HepG2 (cell line): ENCODE measurements around the gene NUP93. TPM values are rescaled to one million over a fixed set of nuclear protein-coding genes. Genes with fewer than 3 reads are reported as not detected.

ENCODE experiments used
- FOXP1 ChIP-seq, 2 experiments: fragments of 450-650 bp in 1 of 2; IDR thresholded peaks; 2 replicates each; pipeline ENCODE4 v1.6.1; 2017 to 2018; ENCODE audit warnings: antibody characterized with exemption in 1 of 2
- GATA4 ChIP-seq: sonication (generic); IDR thresholded peaks from 2 replicates; pipeline ENCODE4 v1.6.1; 2016; ENCODE audit warnings: antibody characterized with exemption, low read depth, borderline replicate concordance
- KAT2B ChIP-seq: fragments of 150-350 bp; IDR thresholded peaks from 2 replicates; pipeline ENCODE4 v1.6.1; 2014; ENCODE audit warnings: low read depth, low read length, borderline replicate concordance
- KDM2A ChIP-seq: sonication (generic); formaldehyde crosslinking; IDR thresholded peaks from 2 replicates; pipeline ENCODE4 v1.4.0; 2020; ENCODE audit warnings: low read depth, missing genetic modification reagents, borderline replicate concordance
- NFYC ChIP-seq: IDR thresholded peaks from 2 replicates; pipeline ENCODE4 v1.6.1; 2016; ENCODE audit warnings: missing genetic modification reagents, missing compliant biosample characterization
- NKX3-1 ChIP-seq: sonication (generic); formaldehyde crosslinking; IDR thresholded peaks from 2 replicates; pipeline ENCODE4 v1.5.0; 2020; ENCODE audit warnings: missing genetic modification reagents
- PAF1 ChIP-seq: IDR thresholded peaks from 2 replicates; pipeline ENCODE4 v1.6.1; 2016; ENCODE audit warnings: missing genetic modification reagents, missing compliant biosample characterization
- ZFAT ChIP-seq: sonication (generic); formaldehyde crosslinking; conservative IDR thresholded peaks from 2 replicates; pipeline ENCODE4 v1.8.1; 2023; ENCODE audit warnings: missing genetic modification reagents, inconsistent platforms
- ZNF614 ChIP-seq: IDR thresholded peaks from 2 replicates; pipeline ENCODE4 v1.6.1; 2018; ENCODE audit warnings: missing biosample characterization, missing genetic modification reagents, inconsistent platforms, borderline replicate concordance
- ZNF761 ChIP-seq: sonication (generic); formaldehyde crosslinking; conservative IDR thresholded peaks from 2 replicates; pipeline ENCODE4 v1.4.0; 2020; ENCODE audit warnings: mild to moderate bottlenecking, missing genetic modification reagents
- ZNF83 ChIP-seq: sonication (generic); formaldehyde crosslinking; IDR thresholded peaks from 2 replicates; pipeline ENCODE4 v1.4.0; 2020; ENCODE audit warnings: missing genetic modification reagents, mild to moderate bottlenecking, borderline replicate concordance
- ZNF839 ChIP-seq: sonication (generic); formaldehyde crosslinking; IDR thresholded peaks from 2 replicates; pipeline ENCODE4 v1.4.0; 2020; ENCODE audit warnings: missing genetic modification reagents, mild to moderate bottlenecking, borderline replicate concordance
- ZSCAN21 ChIP-seq: sonication (generic); formaldehyde crosslinking; IDR thresholded peaks from 2 replicates; pipeline ENCODE4 v1.8.0; 2022; ENCODE audit warnings: mild to moderate bottlenecking, missing genetic modification reagents, moderate library complexity, borderline replicate concordance
- polyA plus RNA-seq, 8 experiments: library from polyadenylated mRNA; depleted of rRNA in 3 of 8; stranded (reverse) in 7 of 8; unstranded in 1 of 8; fragments of >200 nt; fragmentation: Illumina TruSeq in 4 of 8; extraction: Trizol in 4 of 8; gene quantifications; 2 replicates each; pipeline versions ENCODE4 v1.2.1 to v1.2.3, GENCODE V29; 2011 to 2016; ENCODE audit warnings: low read depth in 4 of 8, missing spikeins in 1 of 8, mixed read lengths in 1 of 8; ENCODE audit not compliant: insufficient read depth in 1 of 8
- total RNA-seq, 5 experiments: library from RNA; depleted of rRNA; stranded (reverse); fragments of >200 nt; fragmentation: Illumina TruSeq; extraction: Trizol; gene quantifications; 2 replicates each; pipeline ENCODE4 v1.2.3, GENCODE V29; 2016; ENCODE audit warnings: low read depth in 1 of 5
- TF ChIP-seq, protein P1 (sequence below): sonication (generic); formaldehyde crosslinking; IDR thresholded peaks from 2 replicates; pipeline ENCODE4 v1.4.0; 2020; ENCODE audit warnings: missing genetic modification reagents
- TF ChIP-seq, protein P2 (sequence below): sonication (generic); formaldehyde crosslinking; conservative IDR thresholded peaks from 2 replicates; pipeline ENCODE4 v1.4.0; 2020; ENCODE audit warnings: missing genetic modification reagents
- TF ChIP-seq, protein P3 (sequence below): sonication (generic); formaldehyde crosslinking; conservative IDR thresholded peaks from 2 replicates; pipeline ENCODE4 v1.8.1; 2023; ENCODE audit warnings: missing genetic modification reagents
- TF ChIP-seq, protein P4 (sequence below): sonication (generic); formaldehyde crosslinking; IDR thresholded peaks from 2 replicates; pipeline ENCODE4 v1.4.0; 2020; ENCODE audit warnings: mild to moderate bottlenecking, missing genetic modification reagents
- TF ChIP-seq, protein P5 (sequence below): sonication (generic); formaldehyde crosslinking; IDR thresholded peaks from 2 replicates; pipeline ENCODE4 v1.8.0; 2022; ENCODE audit warnings: missing genetic modification reagents, mild to moderate bottlenecking, moderate library complexity, borderline replicate concordance

NUP93 gene
- total and polyA plus RNA-seq, 2 of the 13 experiments (the other 11 are each of a cell fraction or from before 2014, with no cell fraction given): 58.5 to 140 TPM

DNA sequence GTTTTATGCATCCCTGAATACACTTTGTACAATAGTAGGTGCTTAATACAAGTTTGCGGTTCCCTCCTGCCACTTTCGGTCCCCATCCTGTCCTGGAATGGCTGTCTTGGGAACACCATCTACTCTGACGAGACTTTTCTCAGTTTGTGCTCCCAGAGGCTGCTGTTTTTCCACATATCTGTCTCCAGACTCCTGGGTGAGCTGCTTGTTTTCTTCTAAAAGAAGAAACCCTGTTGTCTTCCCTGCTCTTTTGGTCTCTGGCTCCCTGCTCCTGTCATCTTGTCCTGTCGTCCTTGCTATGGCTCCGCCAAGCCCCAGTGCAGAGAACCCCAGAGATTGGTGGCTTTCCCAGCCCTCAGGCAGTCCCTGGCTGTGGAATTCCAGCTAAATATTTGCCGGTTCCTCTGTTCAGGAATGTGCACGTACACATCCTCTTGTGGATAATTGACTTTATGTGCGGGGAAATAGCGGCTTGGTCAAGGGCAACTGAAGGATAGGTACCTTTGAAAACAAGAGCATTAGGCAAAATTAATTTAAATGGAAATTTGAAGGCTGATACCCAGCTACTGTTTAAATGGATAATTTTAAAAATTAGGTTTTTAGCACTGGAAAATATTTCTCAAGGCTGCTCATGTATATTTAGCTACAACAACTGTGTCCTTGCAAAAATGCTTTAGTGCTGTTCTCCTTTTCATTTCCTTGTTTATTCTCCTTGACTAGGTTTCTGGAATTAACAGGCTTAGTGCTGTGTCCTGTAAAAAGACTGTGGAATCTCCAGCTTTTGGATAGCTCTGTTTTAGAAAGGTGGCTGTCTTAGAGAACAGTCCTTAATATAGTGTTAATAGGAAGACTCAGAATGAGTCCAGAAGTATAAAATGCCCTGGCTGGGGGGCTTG lies 84.9 kb downstream of the NUP93 start (continued):
- TF ChIP-seq, protein P1, sequence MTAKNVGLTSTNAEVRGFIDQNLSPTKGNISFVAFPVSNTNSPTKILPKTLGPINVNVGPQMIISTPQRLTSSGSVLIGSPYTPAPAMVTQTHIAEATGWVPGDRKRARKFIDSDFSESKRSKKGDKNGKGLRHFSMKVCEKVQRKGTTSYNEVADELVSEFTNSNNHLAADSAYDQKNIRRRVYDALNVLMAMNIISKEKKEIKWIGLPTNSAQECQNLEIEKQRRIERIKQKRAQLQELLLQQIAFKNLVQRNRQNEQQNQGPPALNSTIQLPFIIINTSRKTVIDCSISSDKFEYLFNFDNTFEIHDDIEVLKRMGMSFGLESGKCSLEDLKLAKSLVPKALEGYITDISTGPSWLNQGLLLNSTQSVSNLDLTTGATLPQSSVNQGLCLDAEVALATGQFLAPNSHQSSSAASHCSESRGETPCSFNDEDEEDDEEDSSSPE (CRISPR knock-in tag): peak; percentile 39; the same call in 1 of the 2 replicates
- TF ChIP-seq ZNF761 (CRISPR knock-in tag) (no peak), NFYC (no peak; the same call in 1 of the 2 replicates), GATA4 (peak; percentile 72; the same call in 1 of the 2 replicates), ZNF83 (no peak), ZFAT (CRISPR knock-in tag) (no peak), ZSCAN21 (CRISPR knock-in tag) (no peak), PAF1 (CRISPR knock-in tag) (no peak), ZNF839 (CRISPR knock-in tag) (no peak), ZNF614 (peak; percentile 71; the same call in 1 of the 2 replicates), NKX3-1 (0 out of 2 replicates have a peak, but pooled peaks have one; percentile 16), FOXP1 (IDR thresholded peaks at IDR 0.05) (no peak), FOXP1 (CRISPR knock-in tag; IDR thresholded peaks at IDR 0.05) (peak; percentile 86), KAT2B (no peak), KDM2A (no peak)
- TF ChIP-seq, protein P2, sequence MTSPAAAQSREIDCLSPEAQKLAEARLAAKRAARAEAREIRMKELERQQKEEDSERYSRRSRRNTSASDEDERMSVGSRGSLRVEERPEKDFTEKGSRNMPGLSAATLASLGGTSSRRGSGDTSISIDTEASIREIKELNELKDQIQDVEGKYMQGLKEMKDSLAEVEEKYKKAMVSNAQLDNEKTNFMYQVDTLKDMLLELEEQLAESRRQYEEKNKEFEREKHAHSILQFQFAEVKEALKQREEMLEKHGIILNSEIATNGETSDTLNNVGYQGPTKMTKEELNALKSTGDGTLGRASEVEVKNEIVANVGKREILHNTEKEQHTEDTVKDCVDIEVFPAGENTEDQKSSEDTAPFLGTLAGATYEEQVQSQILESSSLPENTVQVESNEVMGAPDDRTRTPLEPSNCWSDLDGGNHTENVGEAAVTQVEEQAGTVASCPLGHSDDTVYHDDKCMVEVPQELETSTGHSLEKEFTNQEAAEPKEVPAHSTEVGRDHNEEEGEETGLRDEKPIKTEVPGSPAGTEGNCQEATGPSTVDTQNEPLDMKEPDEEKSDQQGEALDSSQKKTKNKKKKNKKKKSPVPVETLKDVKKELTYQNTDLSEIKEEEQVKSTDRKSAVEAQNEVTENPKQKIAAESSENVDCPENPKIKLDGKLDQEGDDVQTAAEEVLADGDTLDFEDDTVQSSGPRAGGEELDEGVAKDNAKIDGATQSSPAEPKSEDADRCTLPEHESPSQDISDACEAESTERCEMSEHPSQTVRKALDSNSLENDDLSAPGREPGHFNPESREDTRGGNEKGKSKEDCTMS: no peak
- TF ChIP-seq, protein P3, sequence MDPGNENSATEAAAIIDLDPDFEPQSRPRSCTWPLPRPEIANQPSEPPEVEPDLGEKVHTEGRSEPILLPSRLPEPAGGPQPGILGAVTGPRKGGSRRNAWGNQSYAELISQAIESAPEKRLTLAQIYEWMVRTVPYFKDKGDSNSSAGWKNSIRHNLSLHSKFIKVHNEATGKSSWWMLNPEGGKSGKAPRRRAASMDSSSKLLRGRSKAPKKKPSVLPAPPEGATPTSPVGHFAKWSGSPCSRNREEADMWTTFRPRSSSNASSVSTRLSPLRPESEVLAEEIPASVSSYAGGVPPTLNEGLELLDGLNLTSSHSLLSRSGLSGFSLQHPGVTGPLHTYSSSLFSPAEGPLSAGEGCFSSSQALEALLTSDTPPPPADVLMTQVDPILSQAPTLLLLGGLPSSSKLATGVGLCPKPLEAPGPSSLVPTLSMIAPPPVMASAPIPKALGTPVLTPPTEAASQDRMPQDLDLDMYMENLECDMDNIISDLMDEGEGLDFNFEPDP: no peak
- TF ChIP-seq, protein P4, sequence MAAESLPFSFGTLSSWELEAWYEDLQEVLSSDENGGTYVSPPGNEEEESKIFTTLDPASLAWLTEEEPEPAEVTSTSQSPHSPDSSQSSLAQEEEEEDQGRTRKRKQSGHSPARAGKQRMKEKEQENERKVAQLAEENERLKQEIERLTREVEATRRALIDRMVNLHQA: no peak
- TF ChIP-seq, protein P5, sequence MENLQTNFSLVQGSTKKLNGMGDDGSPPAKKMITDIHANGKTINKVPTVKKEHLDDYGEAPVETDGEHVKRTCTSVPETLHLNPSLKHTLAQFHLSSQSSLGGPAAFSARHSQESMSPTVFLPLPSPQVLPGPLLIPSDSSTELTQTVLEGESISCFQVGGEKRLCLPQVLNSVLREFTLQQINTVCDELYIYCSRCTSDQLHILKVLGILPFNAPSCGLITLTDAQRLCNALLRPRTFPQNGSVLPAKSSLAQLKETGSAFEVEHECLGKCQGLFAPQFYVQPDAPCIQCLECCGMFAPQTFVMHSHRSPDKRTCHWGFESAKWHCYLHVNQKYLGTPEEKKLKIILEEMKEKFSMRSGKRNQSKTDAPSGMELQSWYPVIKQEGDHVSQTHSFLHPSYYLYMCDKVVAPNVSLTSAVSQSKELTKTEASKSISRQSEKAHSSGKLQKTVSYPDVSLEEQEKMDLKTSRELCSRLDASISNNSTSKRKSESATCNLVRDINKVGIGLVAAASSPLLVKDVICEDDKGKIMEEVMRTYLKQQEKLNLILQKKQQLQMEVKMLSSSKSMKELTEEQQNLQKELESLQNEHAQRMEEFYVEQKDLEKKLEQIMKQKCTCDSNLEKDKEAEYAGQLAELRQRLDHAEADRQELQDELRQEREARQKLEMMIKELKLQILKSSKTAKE: peak; percentile 64
